ENCODE results near the gene PPP1R9A. TPM values are rescaled to one million over a fixed set of nuclear protein-coding genes. Genes with fewer than 3 reads are reported as not detected.

Gene PPP1R9A
- total and polyA plus RNA-seq, 8 donors: 18.7 to 28.6 (median 24.3) TPM

- no peak for ATAC-seq
- no peak for TF ChIP-seq CTCF (IDR thresholded peaks at IDR 0.05)
- no peaks in the 10 kb centered on the region for H3K27me3 ChIP-seq
- H3K4me1 ChIP-seq: no peaks in the 10 kb centered on the region
- DNase-seq: no peak
- H3K36me3 ChIP-seq: no peaks in the 10 kb centered on the region
- no peak overlapping the region for H3K4me3 ChIP-seq
- intact Hi-C loops (cut with DNase I): no loop called here
- no peak overlapping the region for H3K27ac ChIP-seq
- peaks cover 0 to 2% of the 10 kb centered on the region in 2 donors for H3K9me3 ChIP-seq
Measured at GRCh38 chr7:95141755-95142154, 234.4 kb downstream of the PPP1R9A start.

- no peak overlapping the region for H3K27ac ChIP-seq
- H3K9me3 ChIP-seq: peaks cover 0 to 5% of the 10 kb centered on the region in 2 donors
- TF ChIP-seq CTCF (IDR thresholded peaks at IDR 0.05): no peak
- intact Hi-C loops (cut with DNase I): no loop called here
- DNase-seq (no peak), ATAC-seq (no peak)
- H3K27me3 ChIP-seq: no peaks in the 10 kb centered on the region
- H3K4me1 ChIP-seq: no peaks in the 10 kb centered on the region
- H3K4me3 ChIP-seq: no peak overlapping the region
- no peaks in the 10 kb centered on the region for H3K36me3 ChIP-seq
Measured at GRCh38 chr7:95144256-95144655, 236.9 kb downstream of the PPP1R9A start.

GRCh38 chr7:95155965-95156364 lies 248.6 kb downstream of the PPP1R9A start:
- H3K27me3 ChIP-seq: no peaks in the 10 kb centered on the region
- no peak overlapping the region for H3K4me3 ChIP-seq
- no peak for ATAC-seq
- H3K36me3 ChIP-seq: no peaks in the 10 kb centered on the region
- intact Hi-C loops (cut with DNase I): no loop called here
- TF ChIP-seq CTCF (IDR thresholded peaks at IDR 0.05): no peak
- H3K4me1 ChIP-seq: no peaks in the 10 kb centered on the region
- peak in 1 of 4 donors; percentile 64 for DNase-seq
- H3K27ac ChIP-seq: no peak overlapping the region
- H3K9me3 ChIP-seq: peaks cover 0 to 3% of the 10 kb centered on the region in 2 donors

- no peak for ATAC-seq
- Histone ChIP-seq H3K27ac (no peak overlapping the region), H3K36me3 (no peaks in the 10 kb centered on the region), H3K4me3 (no peak overlapping the region), H3K4me1 (no peaks in the 10 kb centered on the region), H3K27me3 (no peaks in the 10 kb centered on the region), H3K9me3 (peaks cover 0 to 3% of the 10 kb centered on the region in 2 donors)
- intact Hi-C loops (cut with DNase I): no loop called here
- DNase-seq: no peak
- no peak for TF ChIP-seq CTCF (IDR thresholded peaks at IDR 0.05)
Measured at GRCh38 chr7:95157381-95157780, 250.0 kb downstream of the PPP1R9A start.

GRCh38 chr7:95169678-95170077 lies 262.3 kb downstream of the PPP1R9A start:
- DNase-seq (peak in 1 of 4 donors; percentile 2), ATAC-seq (no peak)
- no peaks in the 10 kb centered on the region for H3K27me3 ChIP-seq
- no peak overlapping the region for H3K27ac ChIP-seq
- no peaks in the 10 kb centered on the region for H3K36me3 ChIP-seq
- intact Hi-C loops (cut with DNase I): no loop called here
- H3K4me1 ChIP-seq: no peaks in the 10 kb centered on the region
- TF ChIP-seq CTCF (IDR thresholded peaks at IDR 0.05): no peak
- H3K9me3 ChIP-seq: no peaks in the 10 kb centered on the region
- no peak overlapping the region for H3K4me3 ChIP-seq
